K562 (cell line): ENCODE measurements around the gene L3MBTL3. TPM values are rescaled to one million over a fixed set of nuclear protein-coding genes. Genes with fewer than 3 reads are reported as not detected.

Experiments
- ATAC-seq: fragments of 200-7000 bp; cut with Tn5 transposase; 3 replicates; pipeline ENCODE4 v1.9.1; 2020; ENCODE audit warnings: moderate library complexity
- BruUV-seq: library from RNA; stranded (reverse); fragments of 400-500 nt; replicated peaks from 2 replicates; lab custom pipeline; 2021; lab: Mats Ljungman, UMichigan
- CTCF ChIA-PET: fragments of 300-600 bp; formaldehyde crosslinking; extraction: SDS; loops from one replicate; lab custom pipeline; 2021; ENCODE audit warnings: low intra/inter-chr PET ratio; lab: Yijun Ruan, JAX
- POLR2A ChIA-PET: fragments of 300-600, 350-650 bp; sonication (Branson Sonifier 250); formaldehyde crosslinking; extraction: SDS; loops from one replicate; lab custom pipeline; 2021; ENCODE audit warnings: antibody characterized with exemption, inconsistent platforms; lab: Yijun Ruan, JAX
- DNase-seq, 4 experiments: peaks; one replicate each; pipeline versions ENCODE4 v3.0.0 to v3.0.0-alpha.2; 2011 to 2018; ENCODE audit warnings: low spot score in 3 of 4, mixed read lengths in 3 of 4; ENCODE audit errors: extremely low read depth in 1 of 4
- FAIRE-seq: peaks from 2 replicates; lab custom pipeline; 2011; peaks lifted over from hg19 to GRCh38; lab: Jason Lieb, UNC
- H2AFZ ChIP-seq: 2 replicates; pipeline ENCODE4 v1.6.0; 2011; ENCODE audit warnings: low read depth, low read length, control low read depth, inconsistent platforms
- H3K27ac ChIP-seq: fragments of 200-600 bp; 3 replicates; pipeline ENCODE4 v1.8.0; 2011; ENCODE audit warnings: low read depth, mild to moderate bottlenecking, control low read depth, inconsistent platforms, low read length, moderate library complexity, mixed read lengths; ENCODE audit errors: extremely low read depth
- H3K27me3 ChIP-seq, 2 experiments: fragments of 300-600 bp in 1 of 2; 2 replicates in 1 of 2; 3 replicates in 1 of 2; pipeline versions ENCODE4 v1.6.0 to v1.8.0; 2011; ENCODE audit warnings: inconsistent platforms in 2 of 2, low read length in 2 of 2, mild to moderate bottlenecking in 1 of 2, mixed read lengths in 1 of 2, moderate library complexity in 1 of 2; ENCODE audit not compliant: control insufficient read depth in 2 of 2, insufficient read depth in 2 of 2
- H3K36me3 ChIP-seq: fragments of 300-600 bp; 3 replicates; pipeline ENCODE4 v1.8.0; 2011; ENCODE audit warnings: mild to moderate bottlenecking, low read length, inconsistent platforms; ENCODE audit not compliant: control insufficient read depth, insufficient read depth
- H3K4me1 ChIP-seq, 2 experiments: fragments of 200-600 bp in 1 of 2; replicated peaks in 1 of 2; 2 replicates in 1 of 2; 3 replicates in 1 of 2; pipeline versions ENCODE4 v1.5.1 to v1.8.0; 2011; ENCODE audit warnings: inconsistent platforms in 2 of 2, low read length in 2 of 2, mild to moderate bottlenecking in 1 of 2, mixed read lengths in 1 of 2, moderate library complexity in 1 of 2; ENCODE audit not compliant: control insufficient read depth in 2 of 2, insufficient read depth in 2 of 2
- H3K4me2 ChIP-seq: 2 replicates; pipeline ENCODE4 v1.6.1; 2011; ENCODE audit warnings: low read length, control low read depth, inconsistent platforms, mixed read lengths; ENCODE audit not compliant: insufficient read depth
- H3K4me3 ChIP-seq: fragments of 200-600 bp; sonication (generic), shearing (Covaris generic); 2 replicates; pipeline ENCODE4 v1.5.1; 2016; ENCODE audit warnings: control low read depth, inconsistent platforms
- H3K79me2 ChIP-seq: fragments of 200-600 bp; 3 replicates; pipeline ENCODE4 v1.8.0; 2011; ENCODE audit warnings: low read length, inconsistent platforms; ENCODE audit not compliant: control insufficient read depth, insufficient read depth
- H3K9ac ChIP-seq, 2 experiments: 2 replicates each; pipeline versions ENCODE4 v1.6.0 to v1.6.1; 2011; ENCODE audit warnings: low read depth in 2 of 2, low read length in 2 of 2, control low read depth in 1 of 2, inconsistent platforms in 1 of 2, mild to moderate bottlenecking in 1 of 2, mixed read lengths in 1 of 2; ENCODE audit not compliant: insufficient read depth in 1 of 2
- H3K9me1 ChIP-seq: one replicate; pipeline ENCODE4 v1.6.0; 2011; ENCODE audit warnings: inconsistent platforms, mild to moderate bottlenecking, low read length, moderate library complexity; ENCODE audit not compliant: control insufficient read depth, insufficient read depth
- H3K9me3 ChIP-seq: replicated peaks from 2 replicates; pipeline ENCODE4 v1.5.1; 2011; ENCODE audit warnings: low read depth, low read length, inconsistent platforms; ENCODE audit not compliant: control insufficient read depth, insufficient read depth
- H4K20me1 ChIP-seq: replicated peaks from 2 replicates; pipeline ENCODE4 v1.6.1; 2011; ENCODE audit warnings: low read length, inconsistent platforms, mixed read lengths; ENCODE audit not compliant: control insufficient read depth, insufficient read depth
- ARID3B ChIP-seq: fragments of 250-450 bp; sonication (Bioruptor Pico); IDR thresholded peaks from 2 replicates; pipeline ENCODE4 v1.4.0; 2020; ENCODE audit warnings: borderline replicate concordance
- BRD4 ChIP-seq: fragments of 200-600 bp; sonication (generic); IDR thresholded peaks from 2 replicates; pipeline ENCODE4 v1.6.1; 2017; ENCODE audit warnings: inconsistent platforms
- C11orf30 ChIP-seq: fragments of 450-650 bp; IDR thresholded peaks from 2 replicates; pipeline ENCODE4 v1.6.1; 2016; ENCODE audit warnings: low read depth, mild to moderate bottlenecking
- CHCHD3 ChIP-seq: fragments of 250-450 bp; sonication (Bioruptor Pico); IDR thresholded peaks from 2 replicates; pipeline ENCODE4 v2.1.2; 2022; ENCODE audit warnings: mild to moderate bottlenecking
- EHMT2 ChIP-seq: fragments of 450-650 bp; IDR thresholded peaks from 2 replicates; pipeline ENCODE4 v1.6.1; 2018; ENCODE audit warnings: antibody characterized with exemption
- HSF4 ChIP-seq: fragments of 250-450 bp; sonication (Bioruptor Pico); IDR thresholded peaks from 2 replicates; pipeline ENCODE4 v2.1.2; 2022; ENCODE audit warnings: mild to moderate bottlenecking, moderate library complexity, borderline replicate concordance
- POLR2H ChIP-seq: IDR thresholded peaks from 2 replicates; pipeline ENCODE4 v1.6.1; 2016; ENCODE audit warnings: missing genetic modification characterization, low read depth, mild to moderate bottlenecking, control low read depth, missing compliant biosample characterization, moderate library complexity
- ZNF316 ChIP-seq: fragments of 450-650 bp; IDR thresholded peaks from 2 replicates; pipeline ENCODE4 v1.6.1; 2016
- WGBS: fragments of 100-300 bp; shearing (Covaris generic); methylation state at CpG from one replicate; pipeline ENCODE4 v1.1.6; 2016; ENCODE audit warnings: low coverage, mixed read lengths; ENCODE audit not compliant: insufficient coverage; ENCODE audit errors: missing lambda C conversion rate; 5-methylcytosine and 5-hydroxymethylcytosine counted together
- in situ Hi-C: fragments of 300-500 bp; cut with MboI; formaldehyde crosslinking; loops from 4 replicates; pipeline ENCODE4 v1.15.0; 2018; ENCODE audit warnings: inconsistent platforms, mixed read lengths
- intact Hi-C: fragments of 100-400 bp; cut with micrococcal nuclease; formaldehyde crosslinking; loops from 2 replicates; pipeline ENCODE4 v1.14.2; 2022
- polyA plus RNA-seq, 8 experiments: library from polyadenylated mRNA; depleted of rRNA in 4 of 8; stranded (reverse) in 5 of 8; unstranded in 3 of 8; fragments of >200 nt; fragmentation: Nextera tagmentation in 2 of 8; fragmentation: Illumina TruSeq in 1 of 8; extraction: Ambion mirVana in 2 of 8; extraction: Trizol in 1 of 8; gene quantifications; 2 replicates each; pipeline versions ENCODE4 v1.2.1 to v1.2.3, GENCODE V29; 2011 to 2014; ENCODE audit warnings: inconsistent platforms in 1 of 8, missing spikeins in 1 of 8
- total RNA-seq, 7 experiments: library from RNA; depleted of rRNA in 6 of 7; stranded (reverse); fragments of >200 nt in 6 of 7; fragmentation: Illumina TruSeq in 2 of 7; extraction: Trizol in 2 of 7; gene quantifications; 2 replicates each; pipeline versions ENCODE4 v1.2.1 to v1.2.3, GENCODE V29; 2011 to 2021; ENCODE audit warnings: low replicate concordance in 1 of 7
- TF ChIP-seq, protein P1 (sequence below): fragments of 200-800 bp; sonication (Bioruptor generic); IDR thresholded peaks from 2 replicates; pipeline ENCODE4 v1.6.1; 2017; ENCODE audit warnings: missing genetic modification characterization, missing compliant biosample characterization
- TF ChIP-seq, protein P2 (sequence below): fragments of 250-450 bp; sonication (Bioruptor Pico); IDR thresholded peaks from 2 replicates; pipeline ENCODE4 v1.9.0; 2021; ENCODE audit warnings: mild to moderate bottlenecking

Gene L3MBTL3
- total and polyA plus RNA-seq, 9 of the 15 experiments (the other 6 are each of a cell fraction or from before 2014, with no cell fraction given) = 0.83 to 6.9 (median 5.4) TPM

DNA sequence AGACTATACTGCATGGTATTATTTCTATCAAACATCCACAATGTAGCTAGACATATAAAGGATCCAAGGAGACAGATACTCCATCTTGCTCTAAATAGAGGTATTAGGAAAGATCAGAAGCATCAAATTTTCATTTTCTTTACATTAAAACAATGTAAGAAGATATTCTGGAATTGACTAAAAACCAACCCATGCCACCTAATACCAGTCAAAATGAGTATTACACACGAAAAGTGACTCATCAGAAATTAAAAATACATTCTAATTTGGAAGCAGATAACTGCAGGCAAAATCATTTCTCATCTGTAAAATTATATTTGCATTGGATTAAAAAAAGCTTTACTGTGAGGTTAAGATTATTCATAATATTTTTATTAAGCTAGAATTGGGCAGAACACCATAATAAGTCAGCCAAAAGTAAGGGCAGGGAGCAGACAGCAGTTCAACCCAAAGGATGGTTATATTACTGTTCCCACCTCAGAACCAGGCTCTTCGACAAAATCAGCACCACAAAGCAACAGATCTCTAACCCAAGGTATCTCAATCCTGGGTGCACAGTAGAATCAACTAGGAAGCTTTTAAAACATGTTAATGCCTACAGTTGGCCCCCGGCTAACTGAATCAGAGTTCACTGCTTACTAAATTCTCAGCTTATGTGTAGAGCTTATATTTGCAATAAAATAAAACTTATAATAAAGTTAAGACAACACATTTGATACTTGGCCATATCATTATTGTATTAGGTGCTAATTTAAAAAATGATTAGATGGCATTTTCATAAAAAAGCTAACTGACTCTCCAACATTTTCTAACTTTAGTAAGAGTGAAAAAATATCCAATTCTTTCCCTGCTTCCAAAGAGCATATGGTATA lies 169.2 kb downstream of the L3MBTL3 start:
- intact Hi-C loops = no loop called here
- in situ Hi-C loops = no loop called here
- WGBS = 15% methylated on average over 3 of the region's 3 CpGs
- Histone ChIP-seq H3K9me3 (no peaks in the 10 kb centered on the region), H3K4me2 (no peak overlapping the region), H3K4me1 (no peaks in the 10 kb centered on the region; a peak in 1 of 5 replicates), H3K79me2 (no peaks in the 10 kb centered on the region), H2AFZ (no peak overlapping the region), H4K20me1 (no peaks in the 10 kb centered on the region), H3K9me1 (no peaks in the 10 kb centered on the region), H3K4me3 (no peak overlapping the region), H3K27ac (no peak overlapping the region), H3K27me3 (no peaks in the 10 kb centered on the region; a peak in 1 of 5 replicates), H3K9ac (no peak overlapping the region), H3K36me3 (no peaks in the 10 kb centered on the region)
- FAIRE-seq (no peak), ATAC-seq (no peak), DNase-seq (no peak)
- ChIA-PET CTCF (no interaction called here), POLR2A (interaction anchor here (0.6 to 1.0 kb wide), 4 partner anchors 9 to 802 kb away, joined by 3 to 6 read pairs (median 3); no protein-coding TSS in a partner anchor)
- TF ChIP-seq EHMT2 (no peak), ZNF316 (peak; percentile 55), C11orf30 (peak; percentile 28; the same call in 1 of the 2 replicates)
- BruUV-seq = no TSS peak

GRCh38 chr6:130188207-130188899 lies 170.0 kb downstream of the L3MBTL3 start:
- H3K9ac ChIP-seq = no peak overlapping the region
- no peaks in the 10 kb centered on the region for H4K20me1 ChIP-seq
- H3K27me3 ChIP-seq = no peaks in the 10 kb centered on the region; a peak in 1 of 5 replicates
- no peaks in the 10 kb centered on the region for H3K9me3 ChIP-seq
- no peak overlapping the region for H3K4me3 ChIP-seq
- intact Hi-C loops (no loop called here), in situ Hi-C loops (no loop called here)
- H2AFZ ChIP-seq = no peak overlapping the region
- 14% methylated on average over 6 of the region's 6 CpGs for WGBS
- ATAC-seq = no peak
- POLR2A ChIA-PET = interaction anchor here (0.6 to 1.0 kb wide), 3 partner anchors 10 to 62 kb away, joined by 3 to 4 read pairs (median 3); no protein-coding TSS in a partner anchor
- CTCF ChIA-PET = no interaction called here
- H3K4me2 ChIP-seq = no peak overlapping the region
- H3K79me2 ChIP-seq = no peaks in the 10 kb centered on the region
- H3K36me3 ChIP-seq = no peaks in the 10 kb centered on the region
- DNase-seq = no peak
- FAIRE-seq = no peak
- BruUV-seq = no TSS peak
- H3K4me1 ChIP-seq = no peaks in the 10 kb centered on the region; a peak in 1 of 5 replicates
- no peak overlapping the region for H3K27ac ChIP-seq
- no peaks in the 10 kb centered on the region for H3K9me1 ChIP-seq
- no peak for TF ChIP-seq POLR2H (tag)
- TF ChIP-seq CHCHD3 (CRISPR knock-in tag) = no peak
- TF ChIP-seq, protein P1, sequence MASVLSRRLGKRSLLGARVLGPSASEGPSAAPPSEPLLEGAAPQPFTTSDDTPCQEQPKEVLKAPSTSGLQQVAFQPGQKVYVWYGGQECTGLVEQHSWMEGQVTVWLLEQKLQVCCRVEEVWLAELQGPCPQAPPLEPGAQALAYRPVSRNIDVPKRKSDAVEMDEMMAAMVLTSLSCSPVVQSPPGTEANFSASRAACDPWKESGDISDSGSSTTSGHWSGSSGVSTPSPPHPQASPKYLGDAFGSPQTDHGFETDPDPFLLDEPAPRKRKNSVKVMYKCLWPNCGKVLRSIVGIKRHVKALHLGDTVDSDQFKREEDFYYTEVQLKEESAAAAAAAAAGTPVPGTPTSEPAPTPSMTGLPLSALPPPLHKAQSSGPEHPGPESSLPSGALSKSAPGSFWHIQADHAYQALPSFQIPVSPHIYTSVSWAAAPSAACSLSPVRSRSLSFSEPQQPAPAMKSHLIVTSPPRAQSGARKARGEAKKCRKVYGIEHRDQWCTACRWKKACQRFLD (CRISPR knock-in tag) = no peak
- TF ChIP-seq BRD4 = no peak
- no peak for TF ChIP-seq HSF4
- TF ChIP-seq, protein P2, sequence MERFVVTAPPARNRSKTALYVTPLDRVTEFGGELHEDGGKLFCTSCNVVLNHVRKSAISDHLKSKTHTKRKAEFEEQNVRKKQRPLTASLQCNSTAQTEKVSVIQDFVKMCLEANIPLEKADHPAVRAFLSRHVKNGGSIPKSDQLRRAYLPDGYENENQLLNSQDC (CRISPR knock-in tag) = no peak
- TF ChIP-seq ARID3B (CRISPR knock-in tag) = no peak
